Stimulated activated CD4-positive, alpha-beta T cell treated with anti-CD3 and anti-CD28 coated beads, Interleukin-1b, Interleukin-23, amount 100 ng/mL, for 4 hours (primary cell): ENCODE data around the gene FTO.

ENCODE experiments used
- DNase-seq, 2 donors: peaks; one replicate each; pipeline ENCODE4 v3.0.0-alpha.2; 2020; ENCODE audit warnings: low read depth in 2 of 2

Gene FTO

DNA sequence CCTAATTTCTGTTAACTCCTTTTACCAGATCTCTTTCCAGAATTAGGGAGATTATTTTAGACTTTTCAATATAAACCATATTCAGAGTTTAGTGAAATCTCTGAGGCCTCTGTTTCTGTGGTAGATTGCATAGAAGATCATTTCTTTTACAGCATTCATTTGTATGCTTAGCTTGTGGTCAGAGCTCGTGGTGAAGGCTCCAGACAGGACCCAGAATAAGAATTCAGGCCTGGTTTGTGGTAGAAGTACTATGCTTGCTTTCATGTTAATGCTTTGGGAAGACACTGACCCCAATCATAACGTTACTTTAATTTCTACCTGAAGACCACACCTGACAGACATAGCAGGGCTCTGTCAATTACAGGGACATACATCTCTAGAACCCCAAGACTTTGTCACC lies 258.1 kb downstream of the FTO start:
- DNase-seq: no peak

DNA sequence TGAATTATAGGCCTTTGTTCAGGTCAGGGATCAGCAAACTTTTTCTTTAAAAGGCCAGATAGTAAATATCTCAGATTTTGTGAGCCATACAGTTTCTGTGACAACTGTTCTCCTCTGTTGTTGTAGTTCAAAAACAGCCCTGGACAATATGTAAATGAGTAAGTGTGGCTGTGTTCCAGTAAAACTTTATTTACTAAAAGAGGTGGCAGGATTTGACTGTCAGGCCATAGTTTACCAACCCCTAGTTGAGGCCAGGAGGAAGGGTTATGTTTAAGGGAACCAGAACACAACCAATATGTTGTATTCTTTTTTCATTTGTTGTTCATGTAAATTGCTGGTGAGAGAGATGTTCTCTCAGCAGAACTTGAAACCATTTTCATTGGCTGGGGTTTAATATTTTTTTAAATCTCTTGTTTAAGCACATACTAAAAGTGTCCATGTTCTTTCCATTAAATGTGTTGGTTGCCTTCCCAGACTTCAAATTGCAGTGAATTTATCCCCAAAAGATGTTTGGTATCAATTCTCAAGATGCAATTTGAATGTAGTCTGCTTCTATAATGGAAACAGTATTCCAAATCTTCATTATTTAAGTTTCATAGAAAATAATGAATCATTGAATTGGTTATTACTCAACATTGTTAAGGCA lies 260.3 kb downstream of the FTO start:
- DNase-seq: no peak

DNA sequence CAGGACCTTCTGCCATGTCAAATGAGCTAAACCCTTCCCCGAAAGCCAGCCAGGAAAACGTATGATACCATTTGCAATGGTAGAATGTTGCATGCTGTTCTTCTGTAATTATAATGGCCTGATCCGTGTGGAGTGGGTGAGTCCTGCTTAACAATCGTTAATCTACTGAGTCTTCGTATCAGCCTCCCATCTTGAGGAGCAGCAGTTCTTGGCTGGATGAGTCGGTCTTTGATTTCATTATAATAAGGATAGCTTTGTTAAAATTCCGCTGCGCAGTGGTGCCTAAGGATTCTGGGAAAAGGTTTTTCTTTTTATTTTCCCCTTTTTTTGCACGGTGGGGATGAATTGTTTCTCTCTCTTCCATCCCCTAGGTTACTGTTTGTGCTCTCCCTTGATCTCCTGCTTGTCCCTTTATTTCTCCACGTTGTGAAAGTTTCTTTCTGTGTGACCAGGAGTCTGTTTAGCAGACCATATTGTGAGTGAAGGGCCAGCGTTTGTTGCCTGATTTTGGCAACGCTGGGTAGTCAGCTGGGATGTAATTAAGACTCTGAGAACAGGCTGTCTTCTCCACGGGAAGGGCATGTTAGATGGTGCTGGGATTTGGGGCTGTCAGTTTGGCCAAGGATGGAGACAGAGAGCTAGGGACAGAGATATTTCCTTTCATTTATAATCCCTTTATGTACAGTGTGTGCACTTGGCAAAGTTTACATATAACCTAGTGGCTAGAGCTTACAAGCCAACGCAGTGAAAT lies 263.0 kb downstream of the FTO start:
- DNase-seq: no peak

DNA sequence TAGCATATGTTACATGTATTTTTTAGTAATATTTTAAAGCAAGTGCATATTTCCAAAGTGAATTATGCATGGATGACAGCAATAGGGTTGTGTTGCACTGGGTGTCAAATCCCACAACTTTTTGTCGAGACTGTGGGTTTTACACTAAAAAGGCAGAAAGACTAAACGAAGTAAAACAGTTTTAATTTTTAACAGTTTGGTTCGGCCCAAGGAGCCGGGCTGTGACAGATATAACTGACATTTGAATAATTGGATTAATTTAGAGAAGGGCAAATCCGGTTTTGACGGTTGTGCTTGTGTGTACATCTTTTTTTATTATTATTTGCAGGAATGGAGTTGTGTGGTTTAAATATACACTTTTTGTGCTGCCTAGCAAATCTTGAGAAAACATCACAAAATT lies 263.6 kb downstream of the FTO start:
- no peak for DNase-seq

DNA sequence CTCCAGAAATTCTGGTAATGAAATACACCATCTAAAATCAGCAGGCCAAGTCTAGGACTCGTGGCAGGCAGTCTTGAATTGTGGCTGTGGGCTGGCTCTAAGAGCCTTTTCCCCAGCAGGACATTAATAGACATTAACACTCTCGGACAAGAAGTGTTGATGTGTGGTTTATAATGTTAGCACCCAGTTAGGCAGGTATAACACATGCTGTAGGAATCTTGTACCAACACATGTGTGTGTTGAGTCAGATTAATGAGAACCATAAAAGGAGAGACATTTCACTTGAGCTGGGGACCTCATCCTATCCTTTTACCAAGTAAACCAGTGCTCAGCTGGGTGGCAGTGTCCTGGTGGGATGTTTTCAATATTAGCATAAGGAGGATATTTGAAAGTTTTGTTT lies 264.5 kb downstream of the FTO start:
- DNase-seq: no peak

DNA sequence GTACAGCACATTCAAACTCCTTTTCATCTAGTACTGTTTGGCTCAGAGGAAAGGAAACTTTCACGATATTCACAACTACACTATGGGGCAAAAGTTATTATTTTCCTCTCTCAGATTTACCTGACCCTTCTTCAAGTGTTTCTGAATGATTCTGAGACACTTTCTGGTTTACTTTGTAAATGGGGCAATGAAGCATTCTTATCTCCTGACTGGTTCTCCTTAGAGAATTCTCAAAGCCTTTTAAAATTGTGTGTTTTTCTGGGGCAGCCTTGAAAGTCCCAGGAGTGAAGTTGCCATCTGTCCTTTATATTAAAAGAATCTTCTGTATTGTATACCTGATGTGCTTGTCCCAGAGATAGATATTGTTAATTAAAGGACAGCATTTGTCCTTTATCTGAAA lies 264.9 kb downstream of the FTO start:
- DNase-seq: no peak

DNA sequence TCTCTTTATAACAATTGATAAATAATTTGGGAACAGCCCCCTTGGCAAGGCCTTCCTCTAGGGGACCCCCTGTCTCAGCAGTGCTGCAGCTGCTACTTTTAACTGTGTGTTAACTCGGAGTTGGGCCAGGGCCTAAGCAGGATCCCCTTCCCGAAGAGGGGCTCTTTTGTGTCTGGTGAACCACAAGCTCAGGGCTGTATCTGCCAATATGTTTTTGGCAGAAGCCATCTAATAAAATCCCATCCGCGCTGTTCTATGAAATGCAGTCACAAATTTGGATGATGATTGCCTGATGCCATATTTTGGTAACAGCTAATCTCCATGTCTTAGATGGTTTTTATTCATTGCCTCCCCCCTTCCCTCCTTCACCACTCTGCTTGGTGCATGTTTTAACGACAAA lies 267.7 kb downstream of the FTO start:
- no peak for DNase-seq

DNA sequence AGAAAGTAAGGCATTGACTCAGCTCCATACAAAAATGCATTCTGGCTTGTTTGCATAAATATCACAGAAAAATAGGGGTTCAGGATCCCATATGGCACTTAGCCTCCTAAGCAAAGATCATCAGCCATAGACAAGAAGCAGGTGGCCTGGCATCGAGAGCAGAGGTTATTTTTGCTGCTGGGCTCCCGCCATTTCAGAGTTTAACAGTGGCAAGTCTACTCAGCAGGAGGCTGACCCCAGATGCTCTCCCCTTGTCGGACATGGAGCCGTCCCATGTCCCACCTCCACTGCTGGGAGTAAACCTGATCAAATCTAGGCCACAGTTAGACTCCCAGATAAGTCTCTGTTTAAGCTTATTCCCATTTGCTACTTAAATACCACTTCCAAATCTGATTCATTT lies 269.1 kb downstream of the FTO start:
- no peak for DNase-seq

DNA sequence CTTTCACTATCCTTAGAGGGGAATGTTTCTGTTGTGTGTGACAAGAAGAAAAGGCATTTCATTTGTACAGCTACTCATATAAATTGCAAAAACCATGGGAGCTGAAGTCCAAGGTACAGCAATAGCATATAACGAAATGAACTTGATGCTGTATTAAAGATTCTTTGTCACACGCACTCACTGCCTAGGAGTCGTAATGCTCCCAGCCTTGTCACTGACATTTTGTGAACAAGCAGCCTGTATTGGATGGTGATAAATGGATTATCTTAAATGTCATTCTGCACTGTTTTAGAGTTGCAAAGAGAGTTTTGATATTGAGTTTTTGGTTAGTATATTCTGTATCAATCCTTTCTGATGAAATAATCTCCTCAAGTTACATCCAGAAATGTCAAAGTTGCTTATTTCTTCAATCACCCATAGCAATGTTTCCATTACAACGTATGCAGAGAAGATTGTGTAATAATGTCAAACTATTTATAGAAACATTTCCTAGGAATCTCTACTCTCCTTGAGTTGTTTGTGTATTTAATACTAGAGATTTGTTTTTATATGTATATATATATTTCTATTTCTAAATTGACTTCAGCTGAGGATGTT lies 270.6 kb downstream of the FTO start:
- DNase-seq: no peak

DNA sequence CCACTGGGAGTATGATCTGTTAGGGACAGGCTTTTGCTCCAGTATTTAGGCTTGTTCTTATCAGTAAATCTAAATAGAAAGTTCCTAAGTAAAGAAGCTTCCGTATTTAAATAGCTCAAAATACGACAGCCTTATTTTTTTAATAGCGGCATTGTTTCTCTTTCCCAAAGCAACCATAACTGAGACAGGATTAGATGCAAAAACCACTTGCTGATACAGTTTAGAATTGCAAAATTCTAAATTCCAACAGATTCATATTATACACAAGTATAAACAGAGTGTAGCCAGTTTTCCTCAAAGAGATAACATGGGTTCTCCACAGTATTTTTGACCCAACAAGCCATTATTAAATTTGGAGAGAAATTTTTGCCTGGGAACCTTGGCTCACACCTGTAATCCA lies 276.7 kb downstream of the FTO start:
- DNase-seq: no peak

DNA sequence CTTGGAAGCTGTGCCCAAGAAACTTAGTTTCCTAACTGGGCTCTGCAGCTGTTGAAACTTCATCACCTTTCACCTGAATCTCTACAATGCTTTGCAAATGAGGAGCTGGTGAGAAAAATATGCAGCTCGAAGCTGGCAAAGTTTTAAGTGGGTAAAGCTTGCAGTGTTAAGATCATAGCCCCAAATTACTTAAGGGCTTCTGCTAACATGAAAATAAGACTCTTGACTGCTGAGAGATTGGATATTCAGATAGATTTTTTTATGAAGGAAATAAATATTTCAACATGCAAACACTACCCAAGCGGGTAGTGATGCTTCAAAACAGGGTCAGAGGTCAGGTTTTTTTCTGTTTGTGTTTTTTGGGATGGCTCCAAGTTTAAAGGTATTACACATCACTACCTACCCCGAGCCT lies 278.7 kb downstream of the FTO start:
- no peak for DNase-seq

DNA sequence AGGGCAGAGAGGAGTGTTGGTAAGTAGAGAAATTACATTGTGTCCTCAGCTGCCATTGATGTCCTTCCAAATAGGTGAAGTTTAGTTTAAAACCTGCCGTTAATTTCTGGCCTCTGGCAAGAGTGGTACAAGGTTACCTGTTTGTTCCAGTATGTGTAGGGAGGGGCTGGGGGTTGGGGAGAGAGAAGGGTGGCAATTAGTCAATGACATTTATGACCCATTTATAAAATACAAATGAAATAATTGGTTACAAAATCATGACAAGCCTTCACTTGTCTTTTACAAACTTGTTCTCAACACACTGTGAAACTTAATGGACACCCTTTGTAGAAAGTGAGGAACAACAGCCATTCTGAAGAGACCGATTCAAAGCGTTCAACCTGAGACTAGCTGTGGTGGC lies 281.0 kb downstream of the FTO start:
- no peak for DNase-seq

DNA sequence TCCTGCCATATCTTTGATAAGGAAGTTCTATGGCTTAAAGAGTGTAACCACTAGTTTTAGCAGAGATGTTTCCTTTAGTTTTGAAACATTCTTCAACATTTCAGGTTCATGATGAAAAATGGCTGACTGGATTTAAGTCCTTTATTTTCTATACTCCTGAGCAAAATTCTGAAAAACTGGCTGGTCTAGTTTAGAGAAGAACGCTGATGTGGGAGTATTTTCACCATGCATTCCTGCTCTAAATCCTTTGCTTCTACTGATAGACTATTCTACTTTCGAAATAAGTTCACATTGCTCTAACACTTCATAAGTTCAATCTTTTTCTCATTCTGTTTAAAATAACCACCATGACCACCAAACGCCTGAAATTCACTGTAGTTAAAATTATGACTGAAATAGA lies 281.9 kb downstream of the FTO start:
- DNase-seq: no peak

DNA sequence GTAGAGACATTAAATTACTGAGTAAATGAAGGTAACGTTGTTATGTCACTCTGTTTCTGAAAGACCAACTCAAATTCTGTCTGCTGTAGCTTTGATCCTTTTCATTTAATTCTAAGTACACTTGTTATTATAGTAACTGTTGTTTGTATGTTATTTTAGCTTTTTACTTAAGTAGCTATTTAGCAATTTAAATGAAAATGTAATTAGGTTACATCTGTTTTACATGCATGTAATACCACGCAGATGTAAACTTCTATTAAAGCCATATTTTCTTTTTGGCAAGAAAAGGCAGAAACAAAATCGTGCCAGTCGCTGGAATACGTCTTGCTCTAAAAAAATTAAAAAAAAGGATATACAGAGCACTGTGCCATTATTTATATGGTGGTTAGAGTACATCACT lies 282.8 kb downstream of the FTO start:
- DNase-seq: no peak

DNA sequence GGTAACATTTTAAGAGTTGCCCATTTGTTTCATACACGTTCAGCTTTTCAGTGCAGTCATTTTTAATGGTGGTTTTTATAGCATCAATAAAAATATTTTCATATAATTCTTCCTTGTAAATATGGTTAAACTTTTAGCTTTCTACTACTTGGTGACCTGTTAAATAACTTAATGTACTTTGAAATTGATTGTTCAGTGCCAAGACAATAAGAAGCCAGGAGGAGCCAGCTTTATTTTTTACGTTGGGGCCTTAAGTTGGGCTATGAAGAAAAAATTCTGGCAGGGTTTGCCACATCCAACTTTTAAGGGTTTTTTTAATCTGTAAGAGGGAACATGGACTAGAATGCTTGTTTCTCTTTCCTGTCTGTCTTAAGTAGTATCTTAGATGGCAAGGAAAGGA lies 284.2 kb downstream of the FTO start:
- no peak for DNase-seq

DNA sequence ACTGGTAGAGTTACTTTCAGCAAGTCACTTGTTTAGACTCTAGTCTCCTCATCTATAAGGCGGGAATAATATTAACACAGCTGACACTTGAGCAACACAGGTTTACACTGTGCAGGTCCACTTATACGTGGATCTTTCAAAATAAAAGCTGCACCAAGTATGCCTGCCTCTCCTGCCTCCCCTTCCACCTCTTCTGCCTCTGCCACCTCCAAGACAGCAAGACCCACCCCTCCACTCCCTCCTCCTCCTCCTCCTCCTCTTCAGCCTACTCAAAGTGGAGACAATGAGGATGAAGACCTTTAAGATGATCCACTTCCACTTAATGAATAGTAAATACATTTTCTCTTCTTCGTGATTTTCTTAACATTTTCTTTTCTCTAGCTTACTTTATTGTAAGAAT lies 285.6 kb downstream of the FTO start:
- no peak for DNase-seq

DNA sequence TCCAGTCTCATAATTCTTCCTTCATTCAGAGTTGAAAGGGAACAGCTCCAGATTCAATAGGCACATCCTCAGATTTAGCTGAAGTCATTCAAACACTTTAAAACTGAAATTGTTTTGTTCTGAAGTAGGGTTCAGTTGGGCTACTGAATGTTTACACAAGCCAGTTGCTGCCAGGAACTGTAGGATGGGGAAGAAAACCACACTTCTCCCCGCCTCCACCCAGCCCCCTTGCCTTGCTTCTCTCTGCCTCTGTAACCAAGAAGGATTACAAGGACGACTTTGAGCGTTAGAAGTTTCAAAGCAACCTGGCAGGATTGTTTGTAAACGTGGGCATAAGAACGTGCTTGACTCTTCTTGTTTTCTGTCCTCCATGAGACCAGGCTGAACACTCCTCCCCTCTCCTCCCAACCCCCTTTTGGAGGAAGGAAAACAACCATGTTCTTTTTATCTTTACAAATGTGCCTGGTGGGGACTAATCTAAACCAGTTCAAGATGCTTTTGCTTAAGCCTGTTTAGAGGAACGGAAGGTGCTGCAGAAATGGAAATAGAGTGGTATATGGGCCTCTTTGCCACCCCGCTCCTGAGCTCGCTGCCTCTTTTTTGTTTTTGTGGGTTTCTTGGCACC lies 287.9 kb downstream of the FTO start:
- DNase-seq: no peak

DNA sequence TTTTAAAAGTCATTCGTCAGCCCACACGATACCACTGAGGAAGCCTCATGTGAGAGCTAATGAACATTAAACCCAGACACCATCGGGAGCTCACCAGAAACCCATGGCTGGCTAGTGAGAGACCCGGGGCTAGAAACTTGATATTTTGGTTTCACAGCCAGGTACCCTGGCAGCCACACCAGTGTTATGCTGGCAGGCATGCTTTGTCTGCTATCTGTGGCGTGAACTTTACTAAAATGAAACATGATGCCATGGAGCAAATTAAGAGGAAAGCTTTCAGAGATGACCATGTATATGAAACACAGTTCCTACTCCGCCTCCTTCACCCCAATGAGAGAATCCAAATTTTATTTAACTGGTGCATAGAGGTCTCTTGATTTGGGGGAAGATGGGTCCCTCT lies 291.4 kb downstream of the FTO start:
- no peak for DNase-seq

DNA sequence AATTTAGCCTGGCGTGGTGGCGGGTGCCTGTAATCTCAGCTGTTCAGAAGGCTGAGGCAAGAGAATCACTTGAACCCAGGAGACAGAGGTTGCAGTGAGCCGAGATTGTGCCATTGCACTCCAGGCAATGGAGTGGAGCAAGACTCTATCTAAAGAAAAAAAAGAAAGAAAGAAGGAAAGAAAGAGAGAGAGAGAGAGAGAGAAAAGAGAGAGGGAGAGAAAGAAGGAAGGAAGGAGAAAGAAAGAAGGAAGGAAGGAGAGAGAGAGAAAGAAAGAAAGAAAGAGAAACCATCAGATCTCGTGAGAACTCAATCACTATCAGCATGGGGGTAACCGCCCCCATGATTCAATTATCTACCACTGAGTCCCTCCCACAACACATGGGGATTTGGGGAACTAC lies 293.0 kb downstream of the FTO start:
- no peak for DNase-seq

DNA sequence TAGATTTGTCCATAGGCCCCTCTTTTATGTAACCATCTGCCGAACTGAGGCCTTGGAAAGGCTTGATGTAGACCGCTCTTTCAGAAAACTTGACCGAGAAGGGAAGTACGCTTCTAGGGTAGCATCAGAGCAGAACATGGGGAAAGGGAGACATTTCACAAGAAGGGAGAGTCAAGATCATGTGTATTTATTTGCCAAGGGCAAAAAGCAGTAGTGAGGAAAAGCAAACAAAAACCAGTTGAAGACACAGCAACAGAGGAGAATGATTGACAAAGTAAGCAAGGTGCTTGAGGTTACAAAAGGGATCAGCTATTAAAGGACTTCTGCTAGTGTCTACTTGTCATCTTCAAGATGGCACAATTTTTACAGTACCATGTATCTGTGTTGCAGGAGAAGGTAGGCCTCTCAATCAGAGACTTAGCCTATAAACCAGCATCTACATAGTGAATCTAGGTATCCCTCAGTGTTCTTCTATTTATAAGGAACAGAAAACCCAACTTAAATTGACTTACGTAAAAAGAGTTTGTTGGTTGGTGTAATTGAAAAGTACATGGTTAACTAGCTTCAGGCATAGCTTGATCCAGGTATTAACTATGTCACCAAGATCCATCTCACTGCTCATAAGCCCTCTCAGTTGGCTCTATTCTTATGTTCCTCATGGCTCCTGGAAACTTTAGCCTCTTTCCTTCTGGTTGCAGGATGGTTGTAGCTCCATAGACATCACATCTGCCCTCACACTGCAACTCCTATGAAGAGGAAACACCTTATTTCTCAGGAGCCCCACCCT lies 294.3 kb downstream of the FTO start:
- no peak for DNase-seq

DNA sequence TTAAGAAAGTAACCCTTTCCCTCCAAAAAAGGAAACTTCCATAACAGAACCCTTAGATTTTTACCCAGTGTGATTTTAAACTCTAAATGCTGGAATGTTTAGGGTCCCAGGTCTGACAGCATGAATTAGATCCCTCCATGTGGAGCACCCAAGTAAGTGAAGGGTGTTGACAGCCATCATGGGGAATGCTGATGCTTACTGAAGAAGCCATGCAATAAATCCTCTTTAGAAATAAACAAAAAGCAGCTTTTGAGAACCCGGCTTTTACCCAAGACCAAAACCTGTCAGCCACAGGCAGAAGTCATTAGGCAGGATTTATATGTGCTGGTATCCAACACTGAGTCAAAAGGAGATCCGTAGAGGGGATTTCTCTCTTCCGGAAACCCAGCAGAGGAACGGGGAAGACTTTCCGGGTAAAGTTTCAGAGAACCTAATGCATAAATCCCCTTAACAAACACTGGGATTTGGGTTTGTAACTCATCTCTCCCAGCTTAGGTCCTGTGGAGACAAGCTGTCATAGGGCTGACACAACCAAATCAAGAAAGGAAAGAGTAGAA lies 295.1 kb downstream of the FTO start:
- DNase-seq: no peak

DNA sequence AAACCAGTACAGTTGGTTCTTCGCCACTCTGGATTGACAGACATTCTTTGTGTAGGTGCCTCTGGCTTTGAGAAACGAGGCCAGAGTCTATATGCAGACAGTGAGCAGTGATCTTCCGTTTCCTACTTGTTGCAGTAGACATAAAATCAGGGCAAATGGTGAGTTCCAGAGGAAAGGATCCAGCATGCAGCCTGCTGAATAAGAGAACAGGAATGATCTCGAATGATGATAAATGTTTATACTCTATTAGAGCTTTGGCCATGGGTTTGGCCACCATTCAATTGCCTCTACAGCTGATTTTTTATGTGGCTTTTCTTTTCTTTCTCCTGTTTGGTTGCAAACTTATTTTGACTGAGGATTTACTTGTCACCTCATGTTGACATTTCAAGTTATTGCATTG lies 295.9 kb downstream of the FTO start:
- DNase-seq: no peak
